Immature natural killer cell (primary cell): ENCODE measurements around the gene RAB43. TPM values are rescaled to one million over a fixed set of nuclear protein-coding genes. Genes with fewer than 3 reads are reported as not detected.
A peak's percentile ranks its signal among the peaks of the same experiment; 100 is the strongest.
"Not testable (repeated sequence)": the region's sequence is repeated elsewhere in the genome, so short reads cannot be mapped to it uniquely, and the experiment has no call there.

Source experiments
- DNase-seq, 3 donors: peaks; one replicate each; pipeline ENCODE4 v3.0.0; 2022; ENCODE audit warnings: mixed read lengths in 1 of 3
- H3K27ac Mint-ChIP-seq, 6 donors: one replicate each; pipeline ENCODE4 v1.8.0; 2020; ENCODE audit warnings: mixed read lengths in 6 of 6, mild to moderate bottlenecking in 5 of 6, inconsistent platforms in 4 of 6, moderate library complexity in 3 of 6
- H3K27me3 Mint-ChIP-seq, 3 donors: one replicate each; pipeline ENCODE4 v1.8.0; 2020 to 2021; ENCODE audit warnings: low read depth in 3 of 3, mild to moderate bottlenecking in 3 of 3, mixed read lengths in 3 of 3, moderate library complexity in 3 of 3, inconsistent platforms in 1 of 3
- H3K36me3 Mint-ChIP-seq, 3 donors: one replicate each; pipeline ENCODE4 v1.8.0; 2020; ENCODE audit warnings: mixed read lengths in 3 of 3, inconsistent platforms in 2 of 3, mild to moderate bottlenecking in 2 of 3
- H3K4me1 Mint-ChIP-seq, 2 donors: one replicate each; pipeline ENCODE4 v1.8.0; 2020; ENCODE audit warnings: inconsistent platforms in 2 of 2, mild to moderate bottlenecking in 2 of 2, mixed read lengths in 2 of 2, moderate library complexity in 1 of 2
- H3K4me3 Mint-ChIP-seq, 5 donors: one replicate each; pipeline ENCODE4 v1.8.0; 2020; ENCODE audit warnings: mild to moderate bottlenecking in 5 of 5, mixed read lengths in 5 of 5, inconsistent platforms in 3 of 5, moderate library complexity in 3 of 5
- H3K9me3 Mint-ChIP-seq, 6 donors: one replicate each; pipeline ENCODE4 v1.8.0; 2020; ENCODE audit warnings: mild to moderate bottlenecking in 6 of 6, mixed read lengths in 6 of 6, inconsistent platforms in 4 of 6, moderate library complexity in 3 of 6
- polyA plus RNA-seq, 3 donors: library from polyadenylated mRNA; unstranded; fragments of 300-500 nt; fragmentation: Illumina TruSeq; gene quantifications; one replicate each; pipeline ENCODE4 v1.2.3, GENCODE V29; 2021

The RAB43 gene
- polyA plus RNA-seq, 3 donors from 2014 or later, result 8.1 to 20.1 (median 12.5) TPM

DNA sequence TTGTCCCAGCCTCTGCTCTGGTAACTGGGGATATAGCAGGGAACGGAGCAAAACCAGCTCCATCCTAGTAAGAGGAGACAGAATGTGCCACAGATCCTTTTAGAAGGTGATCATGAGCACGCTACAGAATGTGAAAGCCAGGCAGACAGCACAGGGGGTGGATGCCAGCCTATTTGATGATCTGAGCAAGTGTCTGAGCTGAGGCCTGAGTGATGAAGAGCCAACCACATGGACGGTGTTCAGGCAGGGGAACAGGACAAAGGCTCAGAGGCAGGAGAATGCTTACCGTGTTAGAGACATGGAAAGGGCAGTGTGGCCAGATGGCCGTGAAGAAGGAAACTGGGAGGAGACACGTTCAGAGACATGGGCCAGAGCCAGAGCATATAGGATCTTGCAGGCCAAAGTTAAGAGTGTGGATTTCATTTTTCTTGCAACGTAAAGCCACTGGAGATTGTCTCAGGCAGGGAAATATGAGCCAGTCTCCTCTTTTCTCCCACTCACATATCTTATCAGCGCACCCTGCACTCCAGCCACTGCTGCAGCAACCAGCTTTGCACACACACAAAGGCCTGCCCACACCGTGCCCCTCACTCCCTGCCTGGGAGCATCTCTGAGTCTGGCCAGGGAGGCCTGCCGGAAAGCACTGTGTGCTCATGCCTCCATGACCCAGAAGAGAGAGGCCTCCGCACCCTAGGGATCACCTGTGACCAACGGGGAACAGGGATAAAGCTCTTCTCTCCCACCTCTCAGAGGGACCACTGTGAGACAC lies 20.1 kb downstream of the RAB43 start:
- Mint-ChIP-seq H3K4me1 (peaks cover 62 to 75% of the 10 kb centered on the region in 2 donors), H3K9me3 (no peaks in the 10 kb centered on the region), H3K36me3 (peaks cover 4 to 11% (median 8%) of the 10 kb centered on the region in 3 donors), H3K4me3 (no peak overlapping the region), H3K27me3 (peaks cover under 1 to 3% (median 2%) of the 10 kb centered on the region in 3 donors), H3K27ac (peak overlapping the region in 4 of 6 donors; percentile 7 to 82 (median 35))
- DNase-seq, result no peak

DNA sequence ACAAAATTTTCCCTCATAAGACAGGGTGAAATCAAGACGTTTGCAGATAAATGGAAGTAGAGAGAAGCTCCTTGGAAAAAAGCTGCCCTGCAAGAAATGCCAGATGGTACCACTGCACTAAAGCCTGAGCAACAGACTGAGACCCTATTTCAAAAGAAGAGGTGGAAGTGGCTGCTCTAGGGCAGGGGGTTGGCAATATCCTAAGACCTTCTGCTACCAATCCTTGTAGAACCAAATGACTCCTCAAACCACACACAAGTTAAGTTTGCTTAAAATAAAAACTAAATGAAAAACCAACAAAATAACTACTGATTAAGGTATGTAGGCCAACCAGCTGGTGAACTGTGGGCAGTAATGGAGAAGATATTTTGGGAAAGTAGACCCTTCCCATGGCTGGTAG lies 21.3 kb downstream of the RAB43 start:
- Mint-ChIP-seq H3K4me3 (no peak overlapping the region), H3K36me3 (peaks cover 4 to 11% (median 11%) of the 10 kb centered on the region in 3 donors), H3K27ac (peak overlapping the region in 4 of 6 donors; percentile 28 to 58 (median 47)), H3K27me3 (peaks cover 1 to 3% (median 2%) of the 10 kb centered on the region in 3 donors), H3K9me3 (no peaks in the 10 kb centered on the region), H3K4me1 (peaks cover 60 to 76% of the 10 kb centered on the region in 2 donors)
- DNase-seq, result no peak

DNA sequence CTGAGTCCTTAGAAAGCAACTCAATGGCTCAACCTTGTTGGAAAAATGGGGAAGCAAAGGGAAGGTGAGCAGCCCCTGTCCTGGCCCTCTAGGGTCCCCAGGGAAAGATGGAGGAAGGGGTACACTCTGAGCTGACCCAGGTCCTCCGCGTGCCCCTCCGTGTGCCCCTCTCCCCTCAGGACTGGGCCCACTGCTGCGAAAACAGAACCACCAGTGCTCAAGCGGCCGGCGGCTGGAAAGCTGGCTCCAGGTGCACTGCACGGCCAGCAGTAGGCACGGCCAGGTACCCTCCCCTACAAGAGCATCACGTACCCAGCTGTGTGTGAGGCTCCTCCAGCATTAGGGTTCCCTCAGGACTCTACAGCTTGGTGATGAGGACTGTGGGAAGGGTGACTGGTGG lies 26.3 kb downstream of the RAB43 start:
- H3K27me3 Mint-ChIP-seq, result peaks cover 0 to 3% (median 2%) of the 10 kb centered on the region in 3 donors
- H3K9me3 Mint-ChIP-seq, result no peaks in the 10 kb centered on the region
- H3K4me1 Mint-ChIP-seq, result peaks cover 27 to 38% of the 10 kb centered on the region in 2 donors
- H3K4me3 Mint-ChIP-seq, result no peak overlapping the region
- peaks cover 9 to 15% (median 12%) of the 10 kb centered on the region in 3 donors for H3K36me3 Mint-ChIP-seq
- no peak overlapping the region for H3K27ac Mint-ChIP-seq
- DNase-seq, result no peak

- not testable (repeated sequence) for H3K4me1 Mint-ChIP-seq, H3K27me3 Mint-ChIP-seq, H3K27ac Mint-ChIP-seq, H3K9me3 Mint-ChIP-seq, DNase-seq, H3K36me3 Mint-ChIP-seq, H3K4me3 Mint-ChIP-seq
Observed at GRCh38 chr3:129088312-129088711, 33.3 kb downstream of the RAB43 start.

- not testable (repeated sequence) for H3K27me3 Mint-ChIP-seq, H3K4me1 Mint-ChIP-seq, H3K27ac Mint-ChIP-seq, H3K4me3 Mint-ChIP-seq, H3K36me3 Mint-ChIP-seq, H3K9me3 Mint-ChIP-seq
- DNase-seq, result peak; percentile 21 to 27 (median 22)
Observed at GRCh38 chr3:129087904-129088303, 33.7 kb downstream of the RAB43 start.

GRCh38 chr3:129087138-129087702 lies 34.4 kb downstream of the RAB43 start:
- Mint-ChIP-seq H3K9me3 (no peaks in the 10 kb centered on the region), H3K27ac (no peak overlapping the region), H3K4me1 (no peaks in the 10 kb centered on the region), H3K36me3 (peaks cover 3% of the 10 kb centered on the region in 3 donors), H3K4me3 (no peak overlapping the region), H3K27me3 (peaks cover 0 to 3% (median 2%) of the 10 kb centered on the region in 3 donors)
- no peak for DNase-seq

- no peak for DNase-seq
- H3K4me3 Mint-ChIP-seq, result no peak overlapping the region
- peaks cover 0 to 2% of the 10 kb centered on the region in 2 donors for H3K4me1 Mint-ChIP-seq
- H3K27ac Mint-ChIP-seq, result peak overlapping the region in 1 of 6 donors; percentile 27
- no peaks in the 10 kb centered on the region for H3K9me3 Mint-ChIP-seq
- H3K27me3 Mint-ChIP-seq, result peaks cover 0 to 3% (median 2%) of the 10 kb centered on the region in 3 donors
- H3K36me3 Mint-ChIP-seq, result no peaks in the 10 kb centered on the region
Observed at GRCh38 chr3:129085818-129086217, 35.8 kb downstream of the RAB43 start.

DNA sequence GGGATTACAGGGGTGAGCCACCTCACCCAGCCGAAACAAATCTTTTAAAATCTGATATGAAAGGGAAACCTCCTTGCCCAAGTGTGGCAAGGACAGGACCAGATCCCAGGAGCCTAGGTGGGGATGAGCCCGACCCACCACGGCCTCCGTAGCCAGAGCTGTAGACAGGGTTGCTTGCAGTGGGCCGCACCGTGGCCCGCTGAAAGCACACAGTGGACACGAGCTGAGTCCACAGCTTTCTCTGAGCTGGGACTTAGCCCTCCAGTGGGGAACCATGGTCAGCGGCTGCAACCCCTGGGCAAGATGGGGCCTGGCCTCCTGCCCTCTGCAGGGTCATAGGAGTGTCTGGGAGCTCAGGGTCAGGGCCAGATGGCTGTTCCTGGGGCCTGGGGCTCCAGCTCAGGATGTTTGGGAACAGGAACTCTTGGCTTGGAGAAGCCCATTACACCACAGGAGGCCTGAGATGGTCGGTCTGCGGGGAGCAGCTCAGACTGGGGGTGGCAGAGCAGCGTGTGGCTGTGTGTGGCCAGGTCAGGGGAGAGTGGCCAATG lies 36.4 kb downstream of the RAB43 start:
- H3K4me3 Mint-ChIP-seq, result no peak overlapping the region
- no peak for DNase-seq
- peak overlapping the region in 2 of 6 donors; percentile 15 to 27 for H3K27ac Mint-ChIP-seq
- peaks cover 0 to 3% (median 2%) of the 10 kb centered on the region in 3 donors for H3K27me3 Mint-ChIP-seq
- no peaks in the 10 kb centered on the region for H3K9me3 Mint-ChIP-seq
- no peaks in the 10 kb centered on the region for H3K36me3 Mint-ChIP-seq
- H3K4me1 Mint-ChIP-seq, result peaks cover 0 to 2% of the 10 kb centered on the region in 2 donors

DNA sequence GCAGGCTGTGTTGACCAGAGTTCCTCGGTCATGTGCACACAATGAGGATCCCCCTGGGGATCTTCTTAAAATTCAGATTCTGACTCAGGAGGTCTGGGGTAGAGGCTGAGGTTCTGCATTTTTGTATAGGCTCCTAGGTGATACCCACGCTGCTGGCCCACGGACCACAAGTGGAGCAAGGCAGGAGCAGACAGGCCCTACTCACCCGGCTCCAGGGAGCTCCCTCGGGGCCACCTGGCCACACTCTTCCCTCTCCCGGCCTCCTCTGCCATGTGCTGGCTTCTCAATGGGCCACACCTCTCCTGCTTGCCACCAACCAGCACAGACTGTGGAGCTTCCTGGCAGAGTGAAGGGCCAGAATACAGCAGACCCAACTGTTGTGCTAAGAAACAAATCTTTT lies 37.1 kb downstream of the RAB43 start:
- no peak overlapping the region for H3K27ac Mint-ChIP-seq
- H3K4me3 Mint-ChIP-seq, result no peak overlapping the region
- peaks cover 0 to 2% of the 10 kb centered on the region in 2 donors for H3K4me1 Mint-ChIP-seq
- H3K27me3 Mint-ChIP-seq, result peaks cover 0 to 3% (median 2%) of the 10 kb centered on the region in 3 donors
- DNase-seq, result no peak
- H3K36me3 Mint-ChIP-seq, result no peaks in the 10 kb centered on the region
- no peaks in the 10 kb centered on the region for H3K9me3 Mint-ChIP-seq

DNA sequence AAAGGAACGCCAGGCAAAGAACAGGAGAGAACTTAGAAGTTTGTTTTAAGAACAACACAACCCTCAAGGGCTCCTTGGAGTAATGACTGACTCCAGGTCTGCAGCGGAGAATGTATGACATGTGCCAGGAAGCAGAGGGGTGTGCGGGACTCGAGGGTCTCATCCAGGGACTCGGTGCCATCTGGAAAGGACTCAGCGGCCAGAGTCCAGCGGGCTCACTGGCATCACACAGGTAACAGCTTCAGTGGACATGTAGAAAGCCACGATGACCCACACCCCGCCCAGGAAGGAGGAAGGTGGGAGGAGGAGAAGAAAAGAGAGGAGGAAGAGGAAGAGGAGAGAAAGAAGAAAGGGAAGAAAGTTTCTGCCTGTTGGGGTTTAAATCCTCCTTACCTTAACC lies 39.6 kb downstream of the RAB43 start:
- DNase-seq, result no peak

DNA sequence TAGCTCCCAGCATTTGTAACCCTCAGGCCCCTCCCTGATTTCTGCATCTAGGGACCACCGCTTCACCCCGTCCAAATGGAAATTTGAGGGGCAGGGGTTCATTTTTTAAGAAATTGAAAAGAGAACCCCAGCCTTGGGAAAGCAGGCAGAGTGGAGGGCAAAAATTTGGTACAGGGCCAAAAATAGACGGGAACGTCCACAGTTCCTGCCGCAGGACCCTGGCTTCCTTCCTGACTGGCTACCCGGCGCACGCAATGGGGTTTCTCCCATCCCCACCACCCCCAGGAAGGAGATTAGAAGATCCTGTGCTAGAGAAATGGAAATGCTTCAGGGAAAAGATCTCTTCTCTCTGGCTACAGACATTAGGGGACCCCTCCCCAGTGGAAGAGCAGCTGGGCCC lies 40.1 kb downstream of the RAB43 start:
- Mint-ChIP-seq H3K4me1 (peaks cover 0 to 2% of the 10 kb centered on the region in 2 donors), H3K27me3 (peaks cover 0 to 3% (median 2%) of the 10 kb centered on the region in 3 donors), H3K9me3 (no peaks in the 10 kb centered on the region), H3K36me3 (no peaks in the 10 kb centered on the region), H3K27ac (no peak overlapping the region), H3K4me3 (no peak overlapping the region)
- DNase-seq, result no peak

More for the DNA sequence above, 39.6 kb downstream of the RAB43 start:
- H3K36me3 Mint-ChIP-seq, result no peaks in the 10 kb centered on the region
- H3K4me1 Mint-ChIP-seq, result peaks cover 0 to 2% of the 10 kb centered on the region in 2 donors
- H3K27ac Mint-ChIP-seq, result peak overlapping the region in 3 of 6 donors; percentile 42 to 69 (median 53)
- peaks cover 0 to 3% (median 2%) of the 10 kb centered on the region in 3 donors for H3K27me3 Mint-ChIP-seq
- no peaks in the 10 kb centered on the region for H3K9me3 Mint-ChIP-seq
- H3K4me3 Mint-ChIP-seq, result no peak overlapping the region

GRCh38 chr3:129078510-129078909 lies 43.1 kb downstream of the RAB43 start:
- Mint-ChIP-seq H3K27ac (no peak overlapping the region), H3K9me3 (no peaks in the 10 kb centered on the region), H3K27me3 (peaks cover 0 to 2% (median under 1%) of the 10 kb centered on the region in 3 donors), H3K4me1 (peaks cover 0 to 2% of the 10 kb centered on the region in 2 donors), H3K36me3 (no peaks in the 10 kb centered on the region), H3K4me3 (no peak overlapping the region)
- DNase-seq, result no peak

- Mint-ChIP-seq H3K27me3 (peaks cover 0 to 2% (median 0%) of the 10 kb centered on the region in 3 donors), H3K36me3 (no peaks in the 10 kb centered on the region), H3K4me1 (peaks cover 0 to 2% of the 10 kb centered on the region in 2 donors), H3K27ac (peak overlapping the region in 1 of 6 donors; percentile 33), H3K4me3 (no peak overlapping the region), H3K9me3 (no peaks in the 10 kb centered on the region)
- DNase-seq, result no peak
Observed at GRCh38 chr3:129077222-129077621, 44.4 kb downstream of the RAB43 start.
